NT2/D1 (cell line): ENCODE measurements around the gene CEBPB.

Source experiments
- DNase-seq: peaks from one replicate; pipeline ENCODE4 v3.0.0-alpha.2; 2011; ENCODE audit warnings: low read depth, low spot score
- H3K27me3 ChIP-seq: 2 replicates; pipeline ENCODE4 v1.6.0; 2011; ENCODE audit warnings: mild to moderate bottlenecking; ENCODE audit not compliant: insufficient read length, insufficient read depth
- H3K36me3 ChIP-seq: 2 replicates; pipeline ENCODE4 v1.6.1; 2011; ENCODE audit warnings: mild to moderate bottlenecking, low read length, mixed read lengths; ENCODE audit not compliant: insufficient read depth, insufficient read length
- H3K4me1 ChIP-seq: 2 replicates; pipeline ENCODE4 v1.5.1; 2011; ENCODE audit not compliant: insufficient read depth, insufficient read length
- H3K4me3 ChIP-seq: 2 replicates; pipeline ENCODE4 v1.5.1; 2011; ENCODE audit warnings: low read depth; ENCODE audit not compliant: insufficient read length
- H3K9ac ChIP-seq: 2 replicates; pipeline ENCODE4 v1.6.0; 2011; ENCODE audit warnings: low read depth; ENCODE audit not compliant: insufficient read length
- H3K9me3 ChIP-seq: 2 replicates; pipeline ENCODE4 v1.5.1; 2011; ENCODE audit warnings: mild to moderate bottlenecking, low read length; ENCODE audit not compliant: insufficient read depth
- SUZ12 ChIP-seq: IDR thresholded peaks from 2 replicates; pipeline ENCODE4 v1.6.1; 2011; ENCODE audit not compliant: insufficient read length, insufficient read depth; ENCODE audit errors: extremely low read depth
- YY1 ChIP-seq: IDR thresholded peaks from 2 replicates; pipeline ENCODE4 v1.6.1; 2011; ENCODE audit not compliant: insufficient read length, insufficient read depth
- ZNF274 ChIP-seq: IDR thresholded peaks from 2 replicates; pipeline ENCODE4 v1.6.1; 2011; ENCODE audit warnings: mild to moderate bottlenecking, low read depth, low read length

CEBPB gene

GRCh38 chr20:50192364-50193198, 2.0 kb downstream of the CEBPB start:
- Histone ChIP-seq H3K27me3 (no peaks in the 10 kb centered on the region), H3K9ac (peak overlapping the region; percentile 98), H3K4me3 (peak overlapping the region; percentile 95), H3K9me3 (no peaks in the 10 kb centered on the region), H3K36me3 (peaks cover 20% of the 10 kb centered on the region), H3K4me1 (peaks cover 30% of the 10 kb centered on the region)
- TF ChIP-seq SUZ12 (no peak), YY1 (peak; percentile 49), ZNF274 (no peak)
- DNase-seq = no peak

DNA sequence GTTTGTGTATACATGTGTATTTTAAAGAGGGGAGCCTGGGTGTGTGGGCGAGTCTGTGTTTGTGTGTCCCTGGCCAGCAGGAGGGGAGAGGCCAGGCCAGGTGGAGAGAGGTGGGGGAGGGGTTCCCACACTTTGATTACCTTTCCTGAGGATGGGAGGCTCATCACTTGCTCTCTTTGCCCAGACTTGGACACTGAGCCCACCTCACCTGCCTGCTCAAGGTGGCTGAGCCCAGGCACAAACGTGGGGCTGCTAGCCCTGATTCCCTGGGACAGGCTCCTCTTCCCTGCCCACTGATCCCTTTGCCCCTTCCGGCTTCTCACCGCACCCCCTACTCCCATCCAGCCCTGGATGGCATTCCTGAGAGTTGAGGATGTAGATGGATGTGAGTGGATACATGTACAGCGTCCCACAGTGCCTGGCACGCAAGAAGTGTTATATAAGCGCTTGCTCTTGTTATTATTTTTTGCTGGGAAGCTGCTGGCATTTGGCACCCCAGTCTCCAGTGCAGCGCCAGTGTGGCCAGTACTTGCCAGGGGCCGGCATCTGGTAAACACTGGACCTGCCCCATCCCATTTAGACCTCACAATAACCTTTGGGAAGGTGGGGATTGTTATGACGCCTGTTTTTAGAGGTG, 2.7 kb downstream of the CEBPB start:
- peaks cover 20% of the 10 kb centered on the region for H3K36me3 ChIP-seq
- peak overlapping the region; percentile 82 for H3K9ac ChIP-seq
- H3K9me3 ChIP-seq = no peaks in the 10 kb centered on the region
- peak overlapping the region; percentile 95 for H3K4me3 ChIP-seq
- TF ChIP-seq YY1 = no peak
- TF ChIP-seq SUZ12 = no peak
- no peak for TF ChIP-seq ZNF274
- DNase-seq = no peak
- peaks cover 27% of the 10 kb centered on the region for H3K4me1 ChIP-seq
- H3K27me3 ChIP-seq = no peaks in the 10 kb centered on the region

DNA sequence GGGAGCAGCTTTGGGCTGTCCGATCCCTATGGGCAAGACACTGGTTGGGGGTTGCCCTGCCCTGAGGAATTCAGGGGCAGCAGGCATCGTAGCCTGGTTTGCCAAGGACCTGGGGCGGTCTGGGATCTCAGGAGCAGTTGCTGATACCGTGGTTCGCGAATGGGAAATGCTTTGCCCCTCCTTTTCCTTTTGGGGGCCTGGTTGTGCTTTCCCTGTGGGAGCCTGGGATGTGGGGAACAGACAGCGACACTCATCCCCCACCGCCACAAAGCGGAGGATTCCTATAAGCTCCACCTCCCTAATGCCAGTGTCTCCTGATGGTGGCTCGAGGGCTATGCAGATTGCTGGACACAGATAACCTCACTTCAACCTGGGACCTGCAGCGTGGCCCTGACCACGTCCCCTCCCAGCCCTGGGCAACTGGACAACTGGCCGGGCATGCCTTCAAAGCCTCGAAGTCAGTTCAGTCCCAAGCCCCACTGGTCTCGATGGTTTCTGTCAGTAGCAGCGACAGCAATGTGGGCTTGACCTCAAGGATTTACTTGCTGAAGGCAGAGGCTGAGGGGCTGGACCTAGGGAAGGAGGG, 3.3 kb downstream of the CEBPB start:
- Histone ChIP-seq H3K4me1 (peaks cover 27% of the 10 kb centered on the region), H3K27me3 (no peaks in the 10 kb centered on the region), H3K36me3 (peaks cover 20% of the 10 kb centered on the region), H3K9ac (peak overlapping the region; percentile 82), H3K9me3 (peaks cover 4% of the 10 kb centered on the region; the same call in 1 of the 2 replicates), H3K4me3 (peak overlapping the region; percentile 95)
- no peak for DNase-seq
- TF ChIP-seq SUZ12 (no peak), YY1 (no peak), ZNF274 (no peak)

- no peak for DNase-seq
- peaks cover 20% of the 10 kb centered on the region for H3K36me3 ChIP-seq
- peaks cover 27% of the 10 kb centered on the region for H3K4me1 ChIP-seq
- no peak overlapping the region for H3K9ac ChIP-seq
- peaks cover 9% of the 10 kb centered on the region; the same call in 1 of the 2 replicates for H3K9me3 ChIP-seq
- no peak overlapping the region for H3K4me3 ChIP-seq
- no peaks in the 10 kb centered on the region for H3K27me3 ChIP-seq
- TF ChIP-seq ZNF274 (no peak), SUZ12 (no peak), YY1 (no peak)
Measured at GRCh38 chr20:50194422-50194830, 3.8 kb downstream of the CEBPB start.

GRCh38 chr20:50194831-50195523, 4.3 kb downstream of the CEBPB start:
- peaks cover 23% of the 10 kb centered on the region for H3K4me1 ChIP-seq
- peaks cover 13% of the 10 kb centered on the region; the same call in 1 of the 2 replicates for H3K9me3 ChIP-seq
- no peaks in the 10 kb centered on the region for H3K27me3 ChIP-seq
- no peak overlapping the region for H3K4me3 ChIP-seq
- peaks cover 20% of the 10 kb centered on the region for H3K36me3 ChIP-seq
- TF ChIP-seq YY1 (no peak), SUZ12 (no peak), ZNF274 (no peak)
- DNase-seq = no peak
- H3K9ac ChIP-seq = no peak overlapping the region

DNA sequence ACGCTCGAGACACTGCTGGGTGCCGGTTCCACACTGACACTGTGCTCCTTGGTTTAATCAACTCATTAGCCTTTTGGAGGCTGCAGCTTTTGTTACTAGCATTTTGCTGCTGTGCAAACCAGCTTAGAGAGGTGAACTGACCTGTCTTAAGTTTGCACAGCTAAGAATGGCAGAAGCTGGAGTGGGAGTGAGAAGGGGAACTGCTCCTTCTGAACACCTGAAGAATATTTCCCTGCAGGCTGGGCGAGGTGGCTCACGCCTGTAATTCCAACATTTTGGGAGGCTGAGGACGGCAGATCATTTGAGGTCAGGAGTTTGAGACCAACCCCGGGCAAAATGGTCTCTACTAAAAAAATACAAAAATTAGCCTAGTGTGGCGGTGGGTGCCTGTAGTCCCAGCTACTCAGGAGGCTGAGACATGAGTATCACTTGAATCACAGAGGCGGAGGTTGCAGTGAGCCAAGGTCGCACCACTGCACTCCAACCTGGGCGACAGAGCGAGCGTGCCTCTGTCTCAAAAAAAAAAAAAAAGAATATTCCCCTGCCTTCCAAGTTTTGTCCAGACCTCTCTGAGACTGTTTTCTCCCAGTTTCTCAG, 5.0 kb downstream of the CEBPB start:
- Histone ChIP-seq H3K9ac (no peak overlapping the region), H3K4me1 (peaks cover 26% of the 10 kb centered on the region), H3K36me3 (peaks cover 20% of the 10 kb centered on the region), H3K27me3 (no peaks in the 10 kb centered on the region), H3K4me3 (no peak overlapping the region), H3K9me3 (peaks cover 13% of the 10 kb centered on the region; the same call in 1 of the 2 replicates)
- DNase-seq = no peak
- TF ChIP-seq YY1 = no peak
- no peak for TF ChIP-seq SUZ12
- no peak for TF ChIP-seq ZNF274
